ENCODE data around the gene IL4I1. TPM values are rescaled to one million over a fixed set of nuclear protein-coding genes. Genes with fewer than 3 reads are reported as not detected.

Gene IL4I1
- total and polyA plus RNA-seq, 4 donors, result 0.30 to 1.3 (median 0.61) TPM

DNA sequence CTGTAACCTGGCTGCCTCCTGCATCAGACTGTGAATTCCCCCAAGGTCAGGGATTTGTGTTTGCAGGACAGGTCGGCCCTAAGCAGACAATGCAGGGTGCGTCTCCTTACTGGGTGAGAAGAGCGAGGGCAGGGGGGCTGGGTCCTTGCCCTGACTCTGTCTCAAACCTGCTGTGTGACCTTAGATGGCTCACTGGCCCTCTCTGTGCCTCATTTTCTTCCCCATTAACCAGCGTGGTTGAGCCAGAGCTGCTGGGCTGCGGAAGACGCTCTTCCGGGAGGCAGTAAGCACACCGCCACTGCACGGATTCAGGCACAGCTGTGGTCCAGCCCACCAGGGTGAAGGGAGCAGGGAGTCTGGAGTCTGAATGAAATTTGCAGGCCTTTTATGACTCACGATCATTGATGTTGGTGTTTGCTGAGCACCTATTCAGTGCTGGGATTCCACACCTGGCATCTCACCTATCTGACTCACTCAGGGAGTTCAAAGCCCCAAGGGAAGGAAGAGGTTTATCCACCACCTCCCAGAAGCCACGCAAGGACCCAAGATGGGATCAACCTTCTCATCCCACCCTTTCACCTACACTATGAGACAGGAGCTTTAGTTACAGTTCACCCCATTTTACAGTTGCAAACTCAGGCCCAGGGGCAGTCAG is 22.1 kb downstream of the IL4I1 start:
- H3K4me1 ChIP-seq (ENCODE audit: control insufficient read depth, insufficient read depth, low read length), result peaks cover 38% of the 10 kb centered on the region
- no peak overlapping the region for H3K4me3 ChIP-seq (ENCODE audit: low read depth, low read length)
- H3K27me3 ChIP-seq (ENCODE audit: control insufficient read depth, insufficient read depth, low read length), result no peaks in the 10 kb centered on the region
- peaks cover 61% of the 10 kb centered on the region for H3K36me3 ChIP-seq (ENCODE audit: control insufficient read depth, insufficient read depth, low read length)
- WGBS (ENCODE audit: insufficient coverage), result 98% methylated on average over 11 of the region's 11 CpGs
- H3K9me3 ChIP-seq (ENCODE audit: control insufficient read depth, insufficient read depth, low read length), result no peaks in the 10 kb centered on the region
- H3K27ac ChIP-seq (ENCODE audit: low read depth, low read length), result no peak overlapping the region
- DNase-seq (ENCODE audit: low read depth in 4 of 6, low spot score in 6 of 6), result no peak

- 95% methylated on average over 8 of the region's 10 CpGs for WGBS (ENCODE audit: insufficient coverage)
Measured at GRCh38 chr19:49873834-49874233, 22.9 kb downstream of the IL4I1 start.

GRCh38 chr19:49873129-49873521 is 23.6 kb downstream of the IL4I1 start:
- WGBS (ENCODE audit: insufficient coverage), result 91% methylated on average over 25 of the region's 29 CpGs
- H3K27me3 ChIP-seq (ENCODE audit: control insufficient read depth, insufficient read depth, low read length), result no peaks in the 10 kb centered on the region
- no peaks in the 10 kb centered on the region for H3K9me3 ChIP-seq (ENCODE audit: control insufficient read depth, insufficient read depth, low read length)
- H3K27ac ChIP-seq (ENCODE audit: low read depth, low read length), result no peak overlapping the region
- peaks cover 43% of the 10 kb centered on the region for H3K4me1 ChIP-seq (ENCODE audit: control insufficient read depth, insufficient read depth, low read length)
- H3K36me3 ChIP-seq (ENCODE audit: control insufficient read depth, insufficient read depth, low read length), result peaks cover 50% of the 10 kb centered on the region
- H3K4me3 ChIP-seq (ENCODE audit: low read depth, low read length), result no peak overlapping the region
- no peak for DNase-seq (ENCODE audit: low read depth in 4 of 6, low spot score in 6 of 6)

More at GRCh38 chr19:49873834-49874233, 22.9 kb downstream of the IL4I1 start:
- DNase-seq (ENCODE audit: low read depth in 4 of 6, low spot score in 6 of 6), result no peak
- H3K9me3 ChIP-seq (ENCODE audit: control insufficient read depth, insufficient read depth, low read length), result no peaks in the 10 kb centered on the region
- peaks cover 43% of the 10 kb centered on the region for H3K4me1 ChIP-seq (ENCODE audit: control insufficient read depth, insufficient read depth, low read length)
- peaks cover 53% of the 10 kb centered on the region for H3K36me3 ChIP-seq (ENCODE audit: control insufficient read depth, insufficient read depth, low read length)
- no peak overlapping the region for H3K4me3 ChIP-seq (ENCODE audit: low read depth, low read length)
- no peak overlapping the region for H3K27ac ChIP-seq (ENCODE audit: low read depth, low read length)
- H3K27me3 ChIP-seq (ENCODE audit: control insufficient read depth, insufficient read depth, low read length), result no peaks in the 10 kb centered on the region

GRCh38 chr19:49872245-49873128 is 24.2 kb downstream of the IL4I1 start:
- H3K9me3 ChIP-seq (ENCODE audit: control insufficient read depth, insufficient read depth, low read length), result no peaks in the 10 kb centered on the region
- no peak for DNase-seq (ENCODE audit: low read depth in 4 of 6, low spot score in 6 of 6)
- WGBS (ENCODE audit: insufficient coverage), result 91% methylated on average over 20 of the region's 27 CpGs
- no peaks in the 10 kb centered on the region for H3K27me3 ChIP-seq (ENCODE audit: control insufficient read depth, insufficient read depth, low read length)
- no peak overlapping the region for H3K4me3 ChIP-seq (ENCODE audit: low read depth, low read length)
- peaks cover 50% of the 10 kb centered on the region for H3K36me3 ChIP-seq (ENCODE audit: control insufficient read depth, insufficient read depth, low read length)
- peaks cover 47% of the 10 kb centered on the region for H3K4me1 ChIP-seq (ENCODE audit: control insufficient read depth, insufficient read depth, low read length)
- H3K27ac ChIP-seq (ENCODE audit: low read depth, low read length), result no peak overlapping the region

DNA sequence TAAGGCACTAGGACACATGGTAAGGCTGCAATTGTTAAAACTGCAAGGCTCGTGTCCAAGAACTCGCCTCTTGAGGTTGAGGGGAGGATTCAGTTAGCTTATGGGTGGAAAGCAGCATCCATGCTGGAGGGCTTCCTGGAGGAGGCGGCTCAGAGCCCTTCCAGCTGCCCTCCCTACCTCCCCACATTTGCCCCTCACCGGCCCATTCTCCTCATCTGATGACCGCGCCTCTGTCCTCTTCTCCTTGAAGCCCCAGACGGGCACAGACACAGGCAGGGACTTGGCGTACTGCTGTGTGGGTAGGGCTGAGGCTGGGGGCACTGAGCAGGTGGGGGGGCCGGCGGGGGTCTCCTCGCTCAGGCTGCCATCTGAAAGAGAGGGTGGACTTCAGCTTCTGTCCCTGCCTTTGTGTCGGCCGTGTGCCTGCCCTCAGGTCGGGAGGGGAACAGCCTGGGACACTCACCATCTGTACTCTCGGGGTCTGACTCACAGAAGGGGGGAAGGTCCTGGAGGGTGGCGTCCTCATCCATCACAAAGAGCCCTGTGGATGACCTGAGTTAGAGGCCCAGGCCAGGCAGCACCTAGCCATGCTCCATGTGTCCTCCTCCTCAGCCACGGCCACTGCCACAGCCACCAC is 25.2 kb downstream of the IL4I1 start:
- Histone ChIP-seq H3K27ac (ENCODE audit: low read depth, low read length) (no peak overlapping the region), H3K9me3 (ENCODE audit: control insufficient read depth, insufficient read depth, low read length) (no peaks in the 10 kb centered on the region), H3K36me3 (ENCODE audit: control insufficient read depth, insufficient read depth, low read length) (peaks cover 50% of the 10 kb centered on the region), H3K27me3 (ENCODE audit: control insufficient read depth, insufficient read depth, low read length) (no peaks in the 10 kb centered on the region), H3K4me3 (ENCODE audit: low read depth, low read length) (no peak overlapping the region), H3K4me1 (ENCODE audit: control insufficient read depth, insufficient read depth, low read length) (peaks cover 54% of the 10 kb centered on the region)
- 81% methylated on average over 11 of the region's 17 CpGs for WGBS (ENCODE audit: insufficient coverage)
- no peak for DNase-seq (ENCODE audit: low read depth in 4 of 6, low spot score in 6 of 6)

DNA sequence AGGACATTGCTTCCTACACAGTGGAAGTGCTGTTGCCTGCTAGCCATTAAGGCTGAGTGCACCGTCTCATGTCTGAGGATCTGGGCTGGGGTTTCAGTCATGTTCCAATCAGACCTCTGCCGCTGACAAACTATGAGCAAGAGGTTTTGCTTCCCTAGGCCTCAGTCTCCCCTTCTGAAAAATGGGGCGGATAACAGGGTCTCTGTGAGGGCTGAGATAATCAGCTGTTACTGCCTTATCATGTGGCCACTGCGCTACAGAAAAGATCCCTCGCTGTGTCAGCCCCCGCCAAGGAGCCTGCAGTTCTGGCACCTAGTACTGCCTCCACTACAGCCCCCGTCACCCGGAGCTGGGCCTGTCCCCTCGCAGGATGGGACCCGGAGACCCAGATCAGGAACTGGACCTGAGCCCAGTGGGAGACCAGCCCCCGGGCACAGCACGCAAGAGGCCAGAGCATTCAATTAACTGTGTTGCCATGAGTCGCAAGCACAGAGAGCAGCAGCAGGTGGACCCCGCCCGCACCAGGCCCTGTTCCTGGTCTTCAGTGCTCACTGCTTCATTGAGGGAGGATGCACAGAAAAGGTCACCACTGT is 26.3 kb downstream of the IL4I1 start:
- Histone ChIP-seq H3K36me3 (ENCODE audit: control insufficient read depth, insufficient read depth, low read length) (peaks cover 54% of the 10 kb centered on the region), H3K9me3 (ENCODE audit: control insufficient read depth, insufficient read depth, low read length) (no peaks in the 10 kb centered on the region), H3K27ac (ENCODE audit: low read depth, low read length) (peak overlapping the region; percentile 100), H3K4me3 (ENCODE audit: low read depth, low read length) (peak overlapping the region; percentile 63), H3K27me3 (ENCODE audit: control insufficient read depth, insufficient read depth, low read length) (no peaks in the 10 kb centered on the region), H3K4me1 (ENCODE audit: control insufficient read depth, insufficient read depth, low read length) (peaks cover 58% of the 10 kb centered on the region)
- 80% methylated on average over 15 of the region's 15 CpGs for WGBS (ENCODE audit: insufficient coverage)
- DNase-seq (ENCODE audit: low read depth in 4 of 6, low spot score in 6 of 6), result no peak

DNA sequence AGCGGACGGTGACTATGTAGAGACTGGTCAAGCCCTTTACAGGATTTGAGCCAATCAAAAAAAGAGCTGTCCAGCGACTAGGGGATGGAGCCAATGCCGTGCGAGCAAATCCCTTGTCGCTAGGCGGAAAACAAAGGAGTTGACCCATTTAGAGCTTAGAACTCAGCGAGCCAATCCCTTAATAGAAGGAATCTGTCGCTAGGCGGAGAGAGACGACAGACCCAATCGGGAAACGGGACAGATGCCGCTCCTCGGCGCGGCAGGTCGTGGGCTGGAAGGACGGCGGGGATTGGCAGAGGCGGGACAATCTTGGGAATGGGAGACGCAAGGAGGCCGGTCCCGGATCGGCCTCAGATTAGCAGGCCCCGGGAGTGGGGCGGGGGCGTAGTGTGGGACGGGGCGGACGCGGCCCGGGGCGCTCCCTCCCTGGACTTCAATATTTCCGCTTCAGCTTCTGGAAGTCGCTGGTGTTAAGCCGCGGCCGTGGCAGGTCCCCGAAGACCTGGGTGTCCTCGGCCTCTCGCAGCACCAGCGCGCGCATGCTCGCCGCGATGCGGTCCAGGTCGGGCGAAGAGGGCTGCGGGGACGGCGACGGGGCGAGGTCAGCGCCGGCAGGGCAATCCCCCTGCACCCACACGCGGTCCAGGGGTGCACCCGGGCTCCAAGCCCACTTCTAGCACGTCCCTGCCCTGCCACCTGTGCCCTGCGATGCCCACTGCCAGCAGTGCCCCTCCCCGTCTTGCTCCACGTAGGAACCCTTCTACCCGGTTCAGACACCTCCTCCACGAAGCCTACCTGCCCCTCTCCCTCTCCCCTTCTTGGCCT is 27.0 kb downstream of the IL4I1 start:
- Histone ChIP-seq H3K4me1 (ENCODE audit: control insufficient read depth, insufficient read depth, low read length) (peaks cover 59% of the 10 kb centered on the region), H3K27ac (ENCODE audit: low read depth, low read length) (peak overlapping the region; percentile 100), H3K27me3 (ENCODE audit: control insufficient read depth, insufficient read depth, low read length) (no peaks in the 10 kb centered on the region), H3K9me3 (ENCODE audit: control insufficient read depth, insufficient read depth, low read length) (no peaks in the 10 kb centered on the region), H3K4me3 (ENCODE audit: low read depth, low read length) (peak overlapping the region; percentile 63), H3K36me3 (ENCODE audit: control insufficient read depth, insufficient read depth, low read length) (peaks cover 53% of the 10 kb centered on the region)
- 1% methylated on average over 66 of the region's 67 CpGs for WGBS (ENCODE audit: insufficient coverage)
- peak; percentile 97 to 100 (median 99) for DNase-seq (ENCODE audit: low read depth in 4 of 6, low spot score in 6 of 6)

GRCh38 chr19:49869009-49869483 is 27.6 kb downstream of the IL4I1 start:
- no peak for DNase-seq (ENCODE audit: low read depth in 4 of 6, low spot score in 6 of 6)

More at GRCh38 chr19:49869009-49869483, 27.6 kb downstream of the IL4I1 start:
- Histone ChIP-seq H3K4me3 (ENCODE audit: low read depth, low read length) (peak overlapping the region; percentile 63), H3K4me1 (ENCODE audit: control insufficient read depth, insufficient read depth, low read length) (peaks cover 59% of the 10 kb centered on the region), H3K27ac (ENCODE audit: low read depth, low read length) (peak overlapping the region; percentile 100), H3K36me3 (ENCODE audit: control insufficient read depth, insufficient read depth, low read length) (peaks cover 53% of the 10 kb centered on the region), H3K9me3 (ENCODE audit: control insufficient read depth, insufficient read depth, low read length) (no peaks in the 10 kb centered on the region), H3K27me3 (ENCODE audit: control insufficient read depth, insufficient read depth, low read length) (no peaks in the 10 kb centered on the region)
- 1% methylated on average over 11 of the region's 15 CpGs for WGBS (ENCODE audit: insufficient coverage)
